Lower lobe of right lung (tissue), 2 donors: ENCODE results near the gene ENTHD1. TPM values are rescaled to one million over a fixed set of nuclear protein-coding genes. Genes with fewer than 3 reads are reported as not detected.

ENCODE experiments used
- ATAC-seq, 2 donors: fragments of 200-7000 bp; cut with Tn5 transposase; one replicate each; pipeline ENCODE4 v1.9.1; 2020 to 2022; ENCODE audit warnings: mild to moderate bottlenecking in 2 of 2, moderate library complexity in 2 of 2
- DNase-seq: peaks from one replicate; pipeline ENCODE4 v3.0.0-alpha.2; 2020
- H3K27ac ChIP-seq: fragments of 200-600 bp; one replicate; pipeline ENCODE4 v1.8.0; 2022
- H3K27me3 ChIP-seq: fragments of 200-600 bp; one replicate; pipeline ENCODE4 v1.8.0; 2022; ENCODE audit warnings: low read depth
- H3K36me3 ChIP-seq: fragments of 200-600 bp; one replicate; pipeline ENCODE4 v1.8.0; 2022; ENCODE audit warnings: mild to moderate bottlenecking
- H3K4me1 ChIP-seq: fragments of 200-600 bp; one replicate; pipeline ENCODE4 v1.8.0; 2022
- H3K4me3 ChIP-seq: fragments of 200-600 bp; one replicate; pipeline ENCODE4 v1.8.0; 2022; ENCODE audit warnings: mild to moderate bottlenecking
- H3K9me3 ChIP-seq: fragments of 200-600 bp; one replicate; pipeline ENCODE4 v1.8.0; 2022
- intact Hi-C: fragments of 100-400 bp; cut with DNase I; formaldehyde crosslinking; loops from one replicate; pipeline ENCODE4 v1.11.0; 2022
- total RNA-seq: library from RNA; stranded (reverse); fragmentation: NEBNext Ultra II Directional; extraction: Animal tissue kit (Norgen Biotek cat#: 25700); gene quantifications from one replicate; pipeline ENCODE4 v1.2.1, GENCODE V29; 2021
- TF ChIP-seq, protein P1 (sequence below): fragments of 200-600 bp; IDR thresholded peaks from one replicate; pipeline ENCODE4 v1.8.0; 2022; ENCODE audit warnings: antibody characterized with exemption, mild to moderate bottlenecking
- donor health status: DM: no; HTN: yes; CAD: no; lungs with severe emphysema.

ENTHD1 gene
- total RNA-seq, 1 donor from 2014 or later: not detected

DNA sequence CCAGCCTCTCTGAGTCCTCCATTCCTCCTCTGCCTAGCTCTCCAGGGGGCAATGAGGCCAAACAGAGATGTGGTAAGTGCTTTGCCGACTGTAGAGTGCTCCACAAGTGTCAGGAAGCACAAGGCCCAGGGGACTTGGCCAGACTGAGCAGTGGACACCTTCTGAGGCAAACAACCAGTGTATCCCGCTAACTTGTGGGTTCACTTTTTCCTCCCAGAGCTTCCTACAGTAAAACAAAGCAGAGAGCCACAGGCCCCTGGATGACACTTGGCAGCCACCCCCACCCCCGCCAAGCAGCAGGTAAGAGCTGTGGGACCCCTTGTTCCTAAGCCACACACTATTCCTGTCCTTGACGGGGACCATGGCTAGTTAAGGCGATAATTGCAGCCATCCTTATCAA lies 162.1 kb downstream of the ENTHD1 start:
- H3K36me3 ChIP-seq: no peaks in the 10 kb centered on the region
- H3K27ac ChIP-seq: no peak overlapping the region
- DNase-seq (no peak), ATAC-seq (no peak)
- no peak overlapping the region for H3K4me3 ChIP-seq
- H3K4me1 ChIP-seq: no peaks in the 10 kb centered on the region
- H3K9me3 ChIP-seq: no peaks in the 10 kb centered on the region
- H3K27me3 ChIP-seq: peaks cover 24% of the 10 kb centered on the region
- intact Hi-C loops: no loop called here
- TF ChIP-seq, protein P1, sequence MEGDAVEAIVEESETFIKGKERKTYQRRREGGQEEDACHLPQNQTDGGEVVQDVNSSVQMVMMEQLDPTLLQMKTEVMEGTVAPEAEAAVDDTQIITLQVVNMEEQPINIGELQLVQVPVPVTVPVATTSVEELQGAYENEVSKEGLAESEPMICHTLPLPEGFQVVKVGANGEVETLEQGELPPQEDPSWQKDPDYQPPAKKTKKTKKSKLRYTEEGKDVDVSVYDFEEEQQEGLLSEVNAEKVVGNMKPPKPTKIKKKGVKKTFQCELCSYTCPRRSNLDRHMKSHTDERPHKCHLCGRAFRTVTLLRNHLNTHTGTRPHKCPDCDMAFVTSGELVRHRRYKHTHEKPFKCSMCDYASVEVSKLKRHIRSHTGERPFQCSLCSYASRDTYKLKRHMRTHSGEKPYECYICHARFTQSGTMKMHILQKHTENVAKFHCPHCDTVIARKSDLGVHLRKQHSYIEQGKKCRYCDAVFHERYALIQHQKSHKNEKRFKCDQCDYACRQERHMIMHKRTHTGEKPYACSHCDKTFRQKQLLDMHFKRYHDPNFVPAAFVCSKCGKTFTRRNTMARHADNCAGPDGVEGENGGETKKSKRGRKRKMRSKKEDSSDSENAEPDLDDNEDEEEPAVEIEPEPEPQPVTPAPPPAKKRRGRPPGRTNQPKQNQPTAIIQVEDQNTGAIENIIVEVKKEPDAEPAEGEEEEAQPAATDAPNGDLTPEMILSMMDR: no peak

DNA sequence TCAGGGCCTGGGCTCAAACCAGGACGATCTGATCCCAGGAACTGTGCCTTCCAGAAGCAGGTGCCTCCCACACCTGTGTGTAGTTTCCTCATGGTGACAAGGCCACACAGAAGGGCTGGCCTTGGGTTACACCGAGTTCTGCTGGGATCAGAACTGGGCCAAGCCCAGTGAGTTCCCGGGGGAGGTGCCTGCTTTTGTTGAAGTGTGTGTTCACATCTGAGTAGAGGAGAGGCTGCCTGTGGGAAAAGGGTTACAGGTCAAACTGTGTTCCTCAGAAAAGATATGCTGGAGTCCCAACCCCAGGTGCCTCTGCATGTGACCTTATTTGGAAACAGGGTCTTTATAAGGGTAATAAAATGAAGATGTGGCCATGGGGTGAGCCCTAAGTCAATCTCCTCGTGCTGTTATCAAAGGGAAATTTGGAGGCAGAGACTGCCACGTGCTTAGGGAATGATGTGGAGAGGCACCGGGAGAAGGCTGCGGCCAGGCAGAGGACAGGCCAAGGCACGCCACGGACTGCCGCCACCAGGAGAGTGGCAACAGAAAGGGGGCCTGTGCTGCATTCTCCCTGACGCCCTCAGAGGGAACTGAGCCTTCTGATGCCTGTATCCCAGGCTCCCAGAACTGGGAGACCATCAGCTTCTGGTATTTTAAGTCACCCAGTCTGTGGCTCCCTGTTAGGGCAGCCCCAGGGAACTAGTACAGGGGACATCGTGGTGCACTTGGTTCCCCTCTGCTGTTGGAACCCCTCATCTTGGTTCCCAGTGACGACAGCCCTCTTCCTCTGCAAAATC lies 164.2 kb downstream of the ENTHD1 start:
- intact Hi-C loops: no loop called here
- Histone ChIP-seq H3K27me3 (peaks cover 33% of the 10 kb centered on the region), H3K9me3 (no peaks in the 10 kb centered on the region), H3K36me3 (no peaks in the 10 kb centered on the region), H3K4me1 (no peaks in the 10 kb centered on the region), H3K4me3 (no peak overlapping the region), H3K27ac (no peak overlapping the region)
- ATAC-seq (no peak), DNase-seq (no peak)
- TF ChIP-seq, protein P1: no peak

DNA sequence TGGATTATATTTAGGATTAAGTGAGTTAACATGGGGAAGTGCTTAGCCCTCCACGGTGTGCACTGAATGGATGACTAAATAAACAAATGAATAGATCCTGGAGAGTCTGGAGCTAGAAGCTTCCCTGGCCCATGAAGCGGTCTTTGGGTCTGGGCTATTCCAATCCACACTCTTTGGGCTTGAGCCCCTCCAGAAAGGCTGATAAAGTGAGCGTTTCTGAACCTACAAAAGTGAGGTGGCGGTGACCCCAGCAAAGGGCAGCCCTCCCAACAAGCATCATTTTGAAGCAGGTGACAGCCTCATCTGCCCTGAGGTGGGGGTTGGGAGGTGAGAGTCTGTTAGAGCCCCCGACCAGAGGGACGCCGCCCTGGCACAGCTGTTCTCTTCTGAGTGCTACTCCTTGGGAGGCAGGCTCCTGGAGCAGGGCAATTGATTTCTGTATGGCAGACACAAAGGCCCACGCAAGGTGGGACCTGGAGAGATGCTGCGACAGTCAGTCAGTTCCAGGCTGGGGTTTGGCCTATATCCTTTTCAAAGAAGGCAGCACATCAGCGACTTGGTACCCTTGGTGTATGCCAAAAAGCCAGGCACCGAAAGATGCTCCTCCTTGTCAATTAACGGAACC lies 165.2 kb downstream of the ENTHD1 start:
- Histone ChIP-seq H3K9me3 (no peaks in the 10 kb centered on the region), H3K4me1 (no peaks in the 10 kb centered on the region), H3K27ac (no peak overlapping the region), H3K4me3 (no peak overlapping the region), H3K36me3 (no peaks in the 10 kb centered on the region), H3K27me3 (peaks cover 33% of the 10 kb centered on the region)
- intact Hi-C loops: no loop called here
- no peak for ATAC-seq
- no peak for DNase-seq
- TF ChIP-seq, protein P1: no peak

DNA sequence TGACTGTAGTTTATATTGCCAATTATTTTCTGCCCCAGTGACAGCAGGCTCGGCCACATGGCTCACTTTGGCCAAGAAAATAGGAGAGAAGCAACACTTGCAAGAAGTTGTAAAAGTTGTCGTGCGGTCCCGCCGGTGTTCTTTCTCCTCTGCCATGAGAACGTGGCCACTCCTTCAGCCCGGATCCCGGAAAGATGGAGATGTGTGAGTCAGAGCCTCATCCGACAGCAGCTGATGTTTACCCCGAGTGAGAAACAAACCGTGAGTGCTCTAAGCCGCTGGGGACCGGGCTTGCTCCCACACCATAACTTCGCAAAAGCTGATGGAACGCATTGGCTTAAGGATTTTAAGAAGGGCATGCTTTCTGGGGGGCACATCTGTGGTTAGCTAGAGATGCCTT lies 166.0 kb downstream of the ENTHD1 start:
- no peak for DNase-seq
- intact Hi-C loops: no loop called here
- no peaks in the 10 kb centered on the region for H3K4me1 ChIP-seq
- no peaks in the 10 kb centered on the region for H3K36me3 ChIP-seq
- H3K27ac ChIP-seq: no peak overlapping the region
- peaks cover 28% of the 10 kb centered on the region for H3K27me3 ChIP-seq
- TF ChIP-seq, protein P1: no peak
- no peak overlapping the region for H3K4me3 ChIP-seq
- ATAC-seq: no peak
- H3K9me3 ChIP-seq: no peaks in the 10 kb centered on the region

DNA sequence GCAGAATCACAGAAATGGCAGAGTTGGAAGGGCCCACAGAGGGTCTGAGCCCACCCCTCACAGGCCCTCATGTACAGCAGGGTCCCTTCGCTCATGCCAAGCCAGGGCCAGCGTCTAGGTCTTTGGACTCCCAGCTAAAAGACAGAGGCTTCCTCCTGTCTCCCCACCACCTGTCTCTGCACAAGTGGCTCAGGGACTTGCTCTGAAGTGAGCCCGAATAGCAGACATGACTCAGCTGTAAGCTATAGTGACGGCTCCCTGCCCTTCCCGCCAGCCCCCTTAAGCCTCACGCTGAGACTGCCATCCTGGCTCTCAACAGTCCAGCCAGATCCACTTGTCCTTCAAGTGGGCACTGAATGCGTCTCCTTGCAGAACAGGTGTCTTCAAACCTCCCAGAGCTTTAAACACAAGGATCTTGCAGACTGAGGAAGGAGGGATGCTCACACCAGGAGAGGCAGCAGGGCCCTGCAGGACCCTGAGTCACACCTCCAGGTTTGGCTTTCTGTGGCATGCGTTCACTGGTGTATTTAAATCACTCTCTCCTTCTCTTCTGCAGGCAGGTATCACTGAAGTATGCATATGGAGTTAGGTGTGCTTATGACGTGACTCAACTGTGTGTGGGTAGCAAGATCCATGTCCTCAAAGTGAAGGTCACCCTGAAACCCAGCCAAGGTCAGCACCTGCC lies 168.1 kb downstream of the ENTHD1 start:
- no peaks in the 10 kb centered on the region for H3K4me1 ChIP-seq
- peaks cover 36% of the 10 kb centered on the region for H3K27me3 ChIP-seq
- intact Hi-C loops: no loop called here
- no peaks in the 10 kb centered on the region for H3K36me3 ChIP-seq
- TF ChIP-seq, protein P1: no peak
- no peak overlapping the region for H3K4me3 ChIP-seq
- no peak overlapping the region for H3K27ac ChIP-seq
- no peak for DNase-seq
- no peak for ATAC-seq
- no peaks in the 10 kb centered on the region for H3K9me3 ChIP-seq
